ENCODE data around the gene SMIM22.
"Not testable (repeated sequence)": the region's sequence is repeated elsewhere in the genome, so short reads cannot be mapped to it uniquely, and the experiment has no call there.

Gene SMIM22

GRCh38 chr16:4783251-4783950 is 11.8 kb upstream of the SMIM22 start:
- H3K9me3 ChIP-seq (ENCODE audit: control insufficient read depth, low read length) = no peaks in the 10 kb centered on the region

GRCh38 chr16:4783951-4784336 is 11.2 kb upstream of the SMIM22 start:
- Histone ChIP-seq H3K4me2 (ENCODE audit: low read length) (no peak overlapping the region), H3K27me3 (ENCODE audit: control insufficient read depth, insufficient read depth, low read length) (no peaks in the 10 kb centered on the region), H3K9ac (no peak overlapping the region), H3K79me2 (no peaks in the 10 kb centered on the region), H3K9me3 (ENCODE audit: control insufficient read depth, low read length) (no peaks in the 10 kb centered on the region), H3K4me1 (no peaks in the 10 kb centered on the region), H3K36me3 (ENCODE audit: control insufficient read depth, insufficient read depth, low read length) (no peaks in the 10 kb centered on the region), H3K27ac (no peak overlapping the region), H2AFZ (no peak overlapping the region), H3K4me3 (ENCODE audit: low read depth, low read length) (no peak overlapping the region)
- TF ChIP-seq CTCF (IDR thresholded peaks at IDR 0.05) = no peak

More at GRCh38 chr16:4783251-4783950, 11.8 kb upstream of the SMIM22 start:
- Histone ChIP-seq H3K36me3 (ENCODE audit: control insufficient read depth, insufficient read depth, low read length) (no peaks in the 10 kb centered on the region), H3K4me1 (no peaks in the 10 kb centered on the region), H2AFZ (no peak overlapping the region), H3K27ac (no peak overlapping the region), H3K9ac (no peak overlapping the region), H3K4me3 (ENCODE audit: low read depth, low read length) (no peak overlapping the region), H3K79me2 (no peaks in the 10 kb centered on the region), H3K27me3 (ENCODE audit: control insufficient read depth, insufficient read depth, low read length) (no peaks in the 10 kb centered on the region), H3K4me2 (ENCODE audit: low read length) (no peak overlapping the region)
- no peak for TF ChIP-seq CTCF (IDR thresholded peaks at IDR 0.05)

- not testable (repeated sequence) for H3K27me3 ChIP-seq (ENCODE audit: control insufficient read depth, insufficient read depth, low read length)
Measured at GRCh38 chr16:4784444-4784987, 10.7 kb upstream of the SMIM22 start.

GRCh38 chr16:4785758-4786433 is 9.3 kb upstream of the SMIM22 start:
- H3K27ac ChIP-seq = no peak overlapping the region
- H3K4me3 ChIP-seq (ENCODE audit: low read depth, low read length) = no peak overlapping the region
- no peak overlapping the region for H3K4me2 ChIP-seq (ENCODE audit: low read length)
- no peak overlapping the region for H2AFZ ChIP-seq
- no peaks in the 10 kb centered on the region for H3K4me1 ChIP-seq
- H3K27me3 ChIP-seq (ENCODE audit: control insufficient read depth, insufficient read depth, low read length) = no peaks in the 10 kb centered on the region
- H3K9ac ChIP-seq = no peak overlapping the region
- H3K9me3 ChIP-seq (ENCODE audit: control insufficient read depth, low read length) = no peaks in the 10 kb centered on the region
- H3K79me2 ChIP-seq = no peaks in the 10 kb centered on the region
- no peak for TF ChIP-seq CTCF (IDR thresholded peaks at IDR 0.05)
- H3K36me3 ChIP-seq (ENCODE audit: control insufficient read depth, insufficient read depth, low read length) = no peaks in the 10 kb centered on the region

More at GRCh38 chr16:4784444-4784987, 10.7 kb upstream of the SMIM22 start:
- H3K9me3 ChIP-seq (ENCODE audit: control insufficient read depth, low read length); H3K27ac ChIP-seq; H3K9ac ChIP-seq; H3K4me2 ChIP-seq (ENCODE audit: low read length); H3K79me2 ChIP-seq; H3K4me1 ChIP-seq; H3K36me3 ChIP-seq (ENCODE audit: control insufficient read depth, insufficient read depth, low read length); H3K4me3 ChIP-seq (ENCODE audit: low read depth, low read length); H2AFZ ChIP-seq: not testable (repeated sequence)

GRCh38 chr16:4787068-4787467 is 8.1 kb upstream of the SMIM22 start:
- TF ChIP-seq CTCF (IDR thresholded peaks at IDR 0.05) = no peak
- no peak overlapping the region for H3K9ac ChIP-seq
- H3K36me3 ChIP-seq (ENCODE audit: control insufficient read depth, insufficient read depth, low read length) = no peaks in the 10 kb centered on the region
- no peaks in the 10 kb centered on the region for H3K79me2 ChIP-seq
- H3K4me2 ChIP-seq (ENCODE audit: low read length) = no peak overlapping the region
- H3K9me3 ChIP-seq (ENCODE audit: control insufficient read depth, low read length) = no peaks in the 10 kb centered on the region
- no peak overlapping the region for H3K4me3 ChIP-seq (ENCODE audit: low read depth, low read length)
- no peaks in the 10 kb centered on the region for H3K27me3 ChIP-seq (ENCODE audit: control insufficient read depth, insufficient read depth, low read length)
- H3K27ac ChIP-seq = no peak overlapping the region
- no peaks in the 10 kb centered on the region for H3K4me1 ChIP-seq
- no peak overlapping the region for H2AFZ ChIP-seq
